NCI-H748 treated with DMSO at 0.1 percent for 48 hours (cell line): ENCODE data around the gene ARHGAP18.

Experiments used
- DNase-seq: peaks from one replicate; lab custom pipeline; 2025; lab: John Stamatoyannopoulos, UW

Gene ARHGAP18, protein sequence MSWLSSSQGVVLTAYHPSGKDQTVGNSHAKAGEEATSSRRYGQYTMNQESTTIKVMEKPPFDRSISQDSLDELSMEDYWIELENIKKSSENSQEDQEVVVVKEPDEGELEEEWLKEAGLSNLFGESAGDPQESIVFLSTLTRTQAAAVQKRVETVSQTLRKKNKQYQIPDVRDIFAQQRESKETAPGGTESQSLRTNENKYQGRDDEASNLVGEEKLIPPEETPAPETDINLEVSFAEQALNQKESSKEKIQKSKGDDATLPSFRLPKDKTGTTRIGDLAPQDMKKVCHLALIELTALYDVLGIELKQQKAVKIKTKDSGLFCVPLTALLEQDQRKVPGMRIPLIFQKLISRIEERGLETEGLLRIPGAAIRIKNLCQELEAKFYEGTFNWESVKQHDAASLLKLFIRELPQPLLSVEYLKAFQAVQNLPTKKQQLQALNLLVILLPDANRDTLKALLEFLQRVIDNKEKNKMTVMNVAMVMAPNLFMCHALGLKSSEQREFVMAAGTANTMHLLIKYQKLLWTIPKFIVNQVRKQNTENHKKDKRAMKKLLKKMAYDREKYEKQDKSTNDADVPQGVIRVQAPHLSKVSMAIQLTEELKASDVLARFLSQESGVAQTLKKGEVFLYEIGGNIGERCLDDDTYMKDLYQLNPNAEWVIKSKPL

DNA sequence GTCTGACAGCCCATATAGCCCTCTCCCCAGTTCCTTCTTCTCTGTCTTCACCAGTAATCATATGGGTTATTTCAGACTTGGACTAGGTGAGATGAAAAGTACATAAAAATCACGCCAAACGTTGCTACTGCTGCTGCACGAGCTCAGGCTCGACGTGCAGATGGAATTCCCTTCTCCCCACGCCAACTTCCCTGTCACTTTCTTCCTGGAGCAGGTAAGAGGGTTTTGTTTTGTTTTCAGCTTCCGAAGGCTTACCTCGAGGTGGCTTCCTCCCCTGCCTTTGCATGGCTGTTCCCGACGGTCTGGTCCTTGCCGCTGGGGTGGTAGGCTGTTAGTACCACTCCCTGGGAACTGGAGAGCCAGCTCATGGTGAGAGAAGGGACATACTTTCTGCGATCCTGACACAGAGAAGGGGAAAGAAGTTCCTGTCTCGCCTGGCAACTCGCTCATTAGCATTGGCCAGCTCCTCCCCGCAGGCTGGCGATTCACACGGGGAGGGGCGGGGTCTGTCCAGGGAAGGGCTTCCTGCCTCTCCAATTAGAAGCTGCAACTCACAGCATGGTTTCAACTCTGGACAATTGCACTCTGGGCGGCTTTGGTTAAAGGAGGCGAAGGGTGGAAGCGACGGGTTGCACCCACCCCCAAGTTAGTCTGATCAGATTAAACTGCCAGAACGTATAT is at the start of gene ARHGAP18:
Gene ARHGAP18, minus strand, starts transcription at position 409 of the 681 bp plus-strand sequence. Its CDS starts 41 bp downstream, at position 368.
- peak; percentile 40 for DNase-seq

DNA sequence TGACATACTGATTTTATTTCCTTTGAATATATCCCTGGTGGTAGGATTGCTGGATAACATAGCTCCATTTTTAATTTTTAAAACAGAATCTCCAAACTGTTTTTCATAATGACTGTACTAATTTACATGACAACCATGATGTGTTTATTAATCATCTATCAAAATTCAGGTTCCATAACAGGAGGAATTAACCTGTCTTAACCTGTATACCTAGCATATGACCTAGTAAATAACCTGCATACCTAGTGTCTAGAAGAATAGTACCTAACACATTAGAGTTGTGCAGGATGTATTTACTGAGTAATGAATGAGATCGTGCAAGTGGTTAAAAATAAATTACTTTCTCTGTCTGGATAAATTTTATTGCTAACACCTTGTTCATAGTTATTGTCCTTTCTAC is 45.8 kb upstream of the ARHGAP18 start:
- DNase-seq = no peak

DNA sequence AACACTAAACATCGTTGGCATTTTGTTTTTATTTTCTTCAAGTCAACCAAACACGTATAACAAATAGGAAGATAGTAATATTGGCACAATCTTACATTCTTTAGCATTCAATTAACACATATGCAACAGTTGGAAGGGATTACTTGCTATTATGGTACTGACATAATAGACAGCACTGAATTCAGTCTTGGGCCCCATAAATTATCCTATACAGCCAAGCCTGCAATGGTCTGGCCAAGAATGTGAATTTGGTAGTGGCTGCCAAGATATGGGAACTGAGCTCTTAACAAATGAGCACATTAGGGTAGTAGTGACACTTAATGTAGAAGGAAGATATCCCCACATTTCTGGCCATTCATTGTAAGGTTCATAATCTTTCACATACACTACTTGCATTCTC is 44.8 kb upstream of the ARHGAP18 start:
- no peak for DNase-seq

DNA sequence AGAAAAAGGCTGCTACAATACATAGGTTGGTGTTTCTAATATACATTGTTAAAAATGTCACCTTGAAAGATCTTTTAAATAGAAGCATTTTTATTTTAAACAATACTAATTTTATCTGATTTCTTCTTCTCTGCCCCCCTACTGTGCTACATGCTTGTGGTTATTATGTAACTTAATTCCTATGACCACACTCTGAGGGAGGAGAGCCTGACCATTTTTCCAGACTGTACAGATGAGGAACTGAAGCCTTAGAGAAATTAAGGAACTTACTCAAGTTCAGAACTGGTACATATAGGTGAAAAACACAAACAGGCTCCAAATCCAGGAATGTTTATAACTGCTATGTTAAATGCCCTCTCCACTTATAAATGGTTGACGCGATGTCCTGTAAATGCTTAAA is 43.4 kb upstream of the ARHGAP18 start:
- DNase-seq = no peak

DNA sequence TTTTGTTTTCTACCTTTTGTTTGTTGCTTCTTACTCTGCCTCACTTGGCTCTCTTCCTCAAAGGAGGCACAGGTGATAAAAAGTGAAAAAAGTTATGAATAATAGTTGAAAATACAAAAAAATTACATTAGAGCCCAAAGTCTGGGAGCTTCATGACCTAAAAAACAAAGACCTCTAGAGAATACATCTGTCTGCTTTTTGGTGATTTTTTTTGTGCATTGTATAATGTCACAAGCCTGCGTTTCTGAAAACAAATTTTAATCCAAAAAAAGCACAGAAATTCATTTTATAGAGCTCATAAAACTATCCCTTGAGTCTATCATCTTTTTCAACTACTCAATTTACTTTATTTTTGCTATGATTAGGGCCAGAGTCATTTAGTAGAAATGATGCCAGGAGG is 41.4 kb upstream of the ARHGAP18 start:
- no peak for DNase-seq

GRCh38 chr6:129750360-129750759 is 40.4 kb upstream of the ARHGAP18 start:
- DNase-seq = no peak

- DNase-seq = no peak
These were observed 39.8 kb upstream of the ARHGAP18 start for GRCh38 chr6:129749749-129750120.

DNA sequence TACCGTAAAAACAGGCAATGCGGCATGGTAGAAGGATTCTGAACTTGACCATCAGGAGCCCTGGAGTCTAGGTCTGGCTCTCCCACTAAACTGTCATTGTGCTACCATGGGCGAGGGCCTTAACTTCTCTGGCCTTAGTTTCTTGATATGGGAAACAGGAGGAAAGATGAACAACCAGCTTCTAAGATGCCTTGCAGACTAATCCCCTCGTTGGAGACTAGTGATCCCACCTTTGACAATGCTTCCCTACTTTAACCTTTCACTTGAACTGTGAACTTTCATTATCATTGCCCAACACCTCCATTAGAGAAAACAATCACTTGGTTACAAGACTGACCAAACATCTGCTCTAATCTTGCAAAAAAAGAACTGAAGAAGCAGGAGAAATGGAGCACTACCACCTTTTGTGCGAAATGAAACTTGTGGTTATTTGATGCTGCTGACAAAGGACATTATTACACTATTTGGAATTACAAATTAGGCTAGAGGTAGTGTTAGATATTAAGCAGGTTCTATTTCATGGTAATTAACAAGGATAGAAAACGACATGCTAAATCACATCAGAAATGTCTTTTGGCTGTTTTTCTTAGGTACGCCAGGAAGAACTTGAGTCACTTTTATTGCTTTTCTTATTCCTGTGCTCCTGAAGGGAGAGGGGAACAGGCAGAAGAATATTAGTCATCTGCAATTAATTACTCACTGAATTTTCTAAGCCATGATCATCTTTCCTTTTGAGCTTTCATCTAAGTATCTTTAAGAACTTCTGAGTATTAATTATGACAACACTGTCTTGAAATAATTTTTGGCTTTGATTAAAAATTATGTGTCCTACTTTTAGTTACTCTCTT is 39.1 kb upstream of the ARHGAP18 start:
- no peak for DNase-seq

DNA sequence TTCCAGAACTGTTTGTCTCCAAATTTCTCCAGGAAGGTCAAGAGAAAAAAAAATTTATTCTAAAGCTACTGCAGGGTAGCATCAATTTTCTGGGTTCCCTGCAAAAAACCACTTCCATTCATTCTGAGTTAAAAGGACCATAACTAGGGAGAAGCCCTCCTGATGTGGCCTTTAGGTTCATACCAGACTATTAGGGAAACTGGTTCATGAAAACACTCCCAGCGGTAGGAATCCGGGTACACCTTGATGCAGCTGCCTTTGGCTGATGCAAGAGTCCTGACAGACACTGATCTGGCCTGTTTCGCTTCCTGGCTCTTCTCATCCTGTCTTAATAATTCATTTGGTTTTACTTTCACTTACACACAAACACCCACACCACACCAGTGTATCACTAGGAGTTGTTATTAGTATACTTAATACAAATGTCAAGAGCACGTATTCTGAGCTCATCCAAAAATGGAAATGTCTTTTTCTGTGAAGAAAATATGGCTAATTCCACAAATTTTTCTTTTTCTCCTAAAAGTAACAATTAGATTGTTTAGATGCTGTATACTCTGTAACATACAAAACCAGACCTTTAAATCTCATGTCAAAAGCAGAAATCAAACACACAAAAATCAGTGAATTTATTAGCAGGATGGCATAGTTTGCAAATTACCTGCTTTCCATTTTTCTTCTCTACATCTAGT is 38.4 kb upstream of the ARHGAP18 start:
- no peak for DNase-seq

DNA sequence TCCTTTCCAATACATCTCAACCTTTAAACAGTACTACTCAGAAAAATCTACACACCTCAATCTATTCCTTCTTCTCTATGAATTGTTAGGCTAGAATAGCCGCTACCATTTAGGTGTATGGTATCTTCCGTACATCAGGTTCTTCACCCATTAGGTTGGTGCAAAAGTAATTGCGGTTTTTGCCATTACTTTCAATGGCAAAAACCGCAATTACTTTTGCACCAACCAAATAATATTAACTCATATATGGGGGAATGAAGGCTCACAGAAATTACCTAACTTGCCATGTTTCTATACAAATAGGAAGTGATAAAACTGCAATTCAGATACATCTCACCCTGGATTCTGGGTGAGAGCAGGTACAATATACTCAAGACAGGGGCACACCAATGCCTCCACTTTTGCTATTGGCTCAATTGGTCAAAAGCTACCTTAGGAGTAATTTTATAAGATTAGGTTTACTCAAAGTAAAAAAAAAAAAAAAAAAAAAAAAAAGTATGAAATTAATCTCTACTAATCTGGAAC is 37.7 kb upstream of the ARHGAP18 start:
- no peak for DNase-seq

GRCh38 chr6:129744880-129745237 is 34.9 kb upstream of the ARHGAP18 start:
- no peak for DNase-seq

- no peak for DNase-seq
These were observed 34.4 kb upstream of the ARHGAP18 start for GRCh38 chr6:129744201-129744879.

GRCh38 chr6:129740013-129740412 is 30.0 kb upstream of the ARHGAP18 start:
- DNase-seq = no peak

GRCh38 chr6:129736105-129736504 is 26.1 kb upstream of the ARHGAP18 start:
- DNase-seq = no peak

- no peak for DNase-seq
These were observed 23.3 kb upstream of the ARHGAP18 start for GRCh38 chr6:129733290-129733689.

GRCh38 chr6:129732542-129732941 is 22.6 kb upstream of the ARHGAP18 start:
- no peak for DNase-seq

DNA sequence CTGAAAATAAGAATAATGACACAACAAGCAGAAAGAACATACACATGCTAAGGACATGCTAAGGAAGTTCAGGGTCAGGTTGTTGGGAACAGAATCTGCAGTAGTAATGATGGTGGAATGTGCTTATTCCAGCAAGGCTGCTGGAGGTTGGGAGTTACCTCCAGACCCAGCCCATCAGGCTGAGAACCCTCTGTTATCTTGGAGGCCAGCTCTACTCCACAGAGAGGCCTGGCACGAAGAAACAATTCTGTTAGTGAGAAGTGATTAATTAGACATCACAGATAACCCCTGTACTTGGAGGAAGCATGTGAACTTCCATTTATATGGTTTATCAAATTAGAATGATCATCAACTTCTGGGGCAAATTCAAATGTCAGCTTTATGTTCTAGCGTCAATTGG is 22.1 kb upstream of the ARHGAP18 start:
- no peak for DNase-seq

- no peak for DNase-seq
These were observed 21.5 kb upstream of the ARHGAP18 start for GRCh38 chr6:129731428-129731827.

DNA sequence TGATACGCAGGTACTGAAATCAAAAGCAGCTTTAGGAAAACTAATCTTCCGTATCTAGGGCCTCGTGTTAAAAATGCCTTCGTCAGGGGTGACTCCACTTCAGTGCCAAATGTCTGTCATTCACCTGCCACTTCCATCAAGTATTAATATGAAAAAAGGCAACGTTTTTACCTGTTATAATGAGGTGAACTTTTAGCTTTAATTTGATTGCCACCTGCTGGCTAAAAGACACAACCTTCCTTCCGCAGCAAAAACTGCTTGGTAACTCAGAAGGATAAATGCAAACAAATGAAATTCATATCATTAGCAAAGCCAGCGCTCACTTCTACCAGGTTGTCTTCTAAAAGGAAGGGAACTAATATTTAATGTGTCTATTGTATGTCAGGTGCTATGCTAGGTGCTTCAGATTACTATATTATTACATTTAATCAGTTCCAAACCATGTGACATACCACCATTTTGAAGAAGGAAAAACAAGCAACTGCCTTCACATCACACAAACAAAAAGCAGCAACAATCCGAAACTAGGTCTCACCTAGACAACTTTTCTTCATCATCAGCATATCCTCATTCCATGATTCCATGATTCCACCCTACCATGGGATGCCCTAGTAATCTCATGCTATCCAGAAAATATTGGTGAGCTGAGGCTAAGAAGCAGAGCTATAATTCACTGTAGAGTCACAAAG is 20.6 kb upstream of the ARHGAP18 start:
- DNase-seq = no peak

GRCh38 chr6:129726650-129727049 is 16.7 kb upstream of the ARHGAP18 start:
- no peak for DNase-seq
